NCI-H345 treated with DMSO at 0.1 percent for 48 hours (cell line): ENCODE data around the gene HSPA12A.

Experiments
- DNase-seq: peaks from one replicate; lab custom pipeline; 2025; ENCODE audit not compliant: unreplicated experiment; lab: John Stamatoyannopoulos, UW

HSPA12A gene

DNA sequence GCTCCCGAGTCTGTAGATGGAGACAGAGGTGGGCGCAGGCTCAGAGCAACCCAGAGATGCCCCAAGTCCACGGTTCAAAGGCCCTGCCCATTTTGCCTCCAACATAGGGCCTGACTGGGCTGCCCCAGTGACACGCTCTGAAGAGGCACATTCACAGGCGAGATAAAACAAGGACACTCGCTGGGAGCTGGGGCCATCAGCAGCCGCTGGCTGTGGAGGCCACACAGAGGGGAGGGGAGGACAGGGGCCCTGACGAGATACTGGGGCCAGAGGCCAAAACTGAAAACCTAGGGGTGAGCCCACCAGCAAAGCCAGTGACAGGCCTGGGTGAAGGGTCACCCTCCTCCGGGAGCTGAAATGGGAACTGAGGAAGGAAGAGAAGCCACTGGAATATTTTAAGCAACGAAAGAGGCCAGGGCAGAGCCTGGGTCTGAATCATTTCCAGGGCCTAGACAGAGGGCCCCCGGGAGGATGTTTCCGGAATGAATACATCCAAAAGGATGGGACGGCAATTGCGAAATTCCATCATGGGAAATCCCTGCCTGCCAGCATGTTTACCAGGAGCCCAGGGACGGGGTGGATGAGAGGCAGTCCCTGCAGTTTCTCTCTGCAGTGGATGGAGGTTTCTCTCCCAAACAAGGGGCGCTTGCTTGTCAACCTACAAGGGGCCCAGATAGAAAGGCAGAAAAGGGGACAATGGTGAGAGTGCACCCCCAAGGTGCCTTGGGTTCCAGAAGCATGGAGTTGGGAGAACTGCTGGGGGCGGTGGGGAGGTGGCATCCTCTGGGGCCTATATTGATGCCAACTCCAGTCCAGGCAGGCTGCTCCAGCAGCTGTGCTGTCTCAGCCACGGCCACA, 29.0 kb upstream of the HSPA12A start:
- no peak for DNase-seq

- DNase-seq: no peak
Observed at GRCh38 chr10:116770281-116770680, 27.9 kb upstream of the HSPA12A start.

DNA sequence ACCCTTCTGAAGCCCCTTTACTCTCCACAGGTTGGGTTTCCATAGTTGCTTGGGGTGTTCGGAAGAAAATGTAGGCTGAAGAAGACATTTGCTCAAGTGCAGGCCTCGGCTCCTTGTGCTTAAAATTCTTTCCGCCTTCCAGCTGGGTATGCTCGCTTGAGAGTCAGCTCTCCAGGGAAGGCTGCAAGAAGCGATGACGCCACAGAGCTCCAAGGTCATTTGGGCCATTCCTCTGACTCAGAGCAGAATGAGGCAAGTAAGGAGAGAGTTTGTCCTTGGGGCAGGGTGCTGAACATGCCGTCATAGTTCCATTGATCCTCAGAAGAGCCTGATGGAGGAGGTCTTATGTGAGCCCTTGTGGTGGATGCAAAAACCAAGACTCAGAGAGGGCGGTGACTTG, 27.4 kb upstream of the HSPA12A start:
- DNase-seq: no peak

- no peak for DNase-seq
Observed at GRCh38 chr10:116769368-116769767, 27.0 kb upstream of the HSPA12A start.

DNA sequence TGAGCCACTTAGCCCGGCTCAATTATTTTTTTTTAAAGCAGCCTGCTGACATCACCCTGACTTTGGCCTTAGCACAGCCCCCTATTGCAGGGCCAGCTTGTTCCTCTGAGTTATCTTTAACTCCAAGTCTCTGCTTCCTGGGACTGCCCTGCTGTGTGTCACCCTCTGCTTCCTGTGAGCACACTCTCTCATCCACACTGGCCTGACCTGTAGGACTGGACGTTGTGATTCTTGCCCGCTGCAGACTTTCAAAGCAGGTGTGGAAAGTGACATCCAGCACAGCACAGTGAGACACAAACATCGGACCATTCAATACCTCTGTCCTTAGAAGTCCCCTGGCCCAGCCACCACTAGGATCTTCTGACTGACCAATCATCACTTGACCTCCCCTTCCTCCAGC, 26.4 kb upstream of the HSPA12A start:
- DNase-seq: no peak

DNA sequence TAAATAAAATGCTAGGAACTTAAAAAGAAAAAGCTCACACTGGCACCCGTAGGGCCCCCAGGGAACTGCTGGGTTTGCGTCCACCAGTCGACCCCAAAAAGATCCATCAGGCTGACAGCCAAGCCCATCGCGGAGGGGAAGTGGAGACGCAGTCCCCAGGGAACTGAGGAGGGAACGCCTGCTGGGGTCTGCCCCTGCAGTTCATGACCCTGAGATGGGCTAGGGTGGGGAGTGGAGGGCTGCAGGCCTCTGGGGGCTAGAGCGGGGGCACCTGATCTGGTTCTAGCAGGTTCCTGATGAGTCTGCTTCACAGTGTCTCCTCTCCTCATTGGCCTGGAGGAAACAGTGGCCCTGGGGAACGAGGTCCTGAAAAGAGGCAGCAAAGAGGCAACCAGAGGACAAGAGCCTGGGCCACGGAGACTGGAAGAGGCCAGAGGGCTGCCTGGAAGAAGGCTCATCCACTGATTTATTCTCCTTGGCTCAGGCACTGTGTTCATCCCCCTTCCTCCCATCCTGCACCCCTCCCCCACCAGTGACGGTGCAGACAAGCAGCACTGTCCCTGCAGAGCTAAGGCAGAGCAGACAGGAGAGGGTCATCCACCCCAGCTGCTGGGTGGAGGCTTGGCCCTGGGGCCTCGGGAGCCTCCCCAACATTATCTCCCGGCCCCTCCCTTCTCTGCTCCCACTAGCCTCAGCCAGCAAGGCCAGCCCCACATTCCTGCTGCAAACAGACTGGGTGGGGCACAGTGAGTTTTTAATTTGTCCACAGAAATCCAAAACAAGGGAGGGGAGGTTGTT, 24.7 kb upstream of the HSPA12A start:
- DNase-seq: no peak

- DNase-seq: no peak
Observed at GRCh38 chr10:116766241-116766827, 24.0 kb upstream of the HSPA12A start.

- no peak for DNase-seq
Observed at GRCh38 chr10:116765648-116766081, 23.3 kb upstream of the HSPA12A start.

DNA sequence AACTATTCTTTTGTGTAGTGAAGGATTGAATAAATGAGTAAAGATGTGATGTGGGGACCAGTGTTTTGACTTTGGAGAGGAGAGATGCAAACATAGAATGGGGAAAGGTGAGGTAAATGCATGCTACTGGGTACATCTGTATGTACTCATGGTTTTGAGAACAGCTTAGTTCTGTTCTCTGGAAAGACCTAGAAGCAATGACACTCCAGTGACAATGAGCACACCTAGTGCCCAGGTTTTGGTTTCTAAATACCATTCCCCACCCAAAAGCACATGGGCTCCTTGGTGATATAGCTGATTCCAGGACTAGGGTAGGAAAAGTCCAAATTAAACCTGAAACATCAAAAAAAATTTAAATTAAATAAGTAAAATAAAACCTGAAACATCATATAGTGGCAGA, 22.6 kb upstream of the HSPA12A start:
- no peak for DNase-seq

DNA sequence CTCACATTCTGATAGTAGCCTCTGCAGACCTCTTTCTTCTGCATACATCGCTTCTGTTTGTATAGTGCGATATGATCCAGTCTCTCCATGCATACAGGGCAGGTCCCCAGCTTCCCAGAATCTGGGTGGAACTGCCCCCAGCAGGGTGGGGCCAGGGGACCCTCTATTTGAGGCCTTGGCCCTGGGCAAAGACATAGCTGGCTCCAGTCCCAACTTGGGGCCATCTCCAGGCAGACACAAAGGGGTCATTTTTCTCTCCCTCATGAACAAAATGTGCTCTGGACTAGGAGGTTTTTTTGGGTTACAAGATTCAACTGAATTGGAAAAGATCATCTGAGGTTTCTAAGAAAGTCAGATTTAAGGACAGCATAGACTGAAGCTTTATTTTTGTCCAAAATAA, 21.1 kb upstream of the HSPA12A start:
- DNase-seq: no peak

DNA sequence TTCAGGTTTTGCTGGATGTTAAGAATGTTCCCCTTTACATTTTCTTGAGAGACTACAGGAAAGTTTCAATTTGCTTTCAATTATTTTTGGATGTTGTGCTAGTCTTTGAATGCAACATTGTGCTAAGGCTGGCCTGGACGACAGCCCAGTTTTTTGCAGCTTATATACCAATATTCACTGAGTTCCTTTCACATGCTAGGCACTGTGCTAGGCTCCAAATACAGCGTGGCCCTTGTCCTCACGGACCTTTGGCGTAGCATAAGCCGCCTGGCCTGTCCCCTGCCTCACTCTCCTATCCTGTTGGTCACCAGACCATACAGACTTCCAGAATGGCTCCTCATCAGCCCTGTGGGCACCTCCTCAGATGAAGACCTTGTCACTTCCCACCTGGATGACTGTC, 19.5 kb upstream of the HSPA12A start:
- DNase-seq: no peak

DNA sequence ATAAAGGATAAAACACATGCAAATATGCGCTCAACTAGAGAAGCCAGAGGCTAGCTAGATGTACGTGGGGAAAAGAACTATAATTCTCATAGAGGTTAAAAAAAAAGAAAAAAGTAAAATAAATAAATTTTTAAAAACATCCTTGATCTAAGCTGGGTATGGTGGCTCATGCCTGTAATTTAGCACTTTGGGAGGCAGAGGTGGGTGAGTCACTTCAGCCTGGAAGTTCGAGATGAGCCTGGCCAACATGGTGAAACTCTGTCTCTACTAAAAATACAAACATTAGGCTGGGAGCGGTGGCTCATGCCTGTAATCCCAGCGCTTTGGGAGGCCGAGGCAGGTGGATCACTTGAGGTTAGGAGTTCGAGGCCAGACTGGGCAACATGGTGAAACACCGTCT, 18.6 kb upstream of the HSPA12A start:
- DNase-seq: no peak

DNA sequence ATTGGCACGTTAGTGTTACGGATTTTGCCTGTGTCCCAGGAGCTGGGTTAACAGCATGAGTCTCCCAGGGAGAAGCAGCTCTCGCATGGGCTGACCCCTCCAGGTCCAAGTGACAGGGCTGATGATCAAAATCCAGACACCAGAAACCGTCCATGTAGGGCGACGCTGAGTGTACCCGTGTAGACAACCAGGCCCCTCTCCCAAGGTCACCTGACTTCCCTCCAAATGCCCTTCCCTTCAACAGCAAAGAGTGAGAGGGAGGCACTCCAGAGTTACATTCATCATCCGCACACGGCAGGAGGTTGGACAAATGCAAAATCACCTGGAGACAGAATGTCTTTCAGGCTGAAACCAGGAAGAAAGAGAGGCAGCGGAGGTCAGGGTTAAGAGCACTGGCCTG, 14.9 kb upstream of the HSPA12A start:
- DNase-seq: no peak

DNA sequence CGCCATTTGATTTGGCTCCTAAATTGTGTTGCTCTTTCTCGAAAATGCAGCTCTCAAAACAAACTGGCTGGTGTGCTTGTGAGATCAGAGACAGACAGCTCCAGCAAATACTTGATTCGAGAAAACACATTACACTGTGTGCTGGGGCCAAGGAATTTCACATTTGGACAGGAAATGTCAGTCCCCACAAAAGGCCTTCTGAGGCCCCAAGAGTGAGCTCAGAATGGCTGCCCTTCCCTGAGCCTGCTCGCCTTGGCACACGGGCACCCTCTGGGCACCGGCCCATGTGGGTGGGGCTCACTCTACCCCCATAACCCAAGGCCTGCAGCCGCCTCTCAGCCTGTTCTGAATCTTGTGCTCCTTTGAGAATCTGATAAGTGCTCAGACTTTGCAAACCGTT, 13.9 kb upstream of the HSPA12A start:
- DNase-seq: no peak

DNA sequence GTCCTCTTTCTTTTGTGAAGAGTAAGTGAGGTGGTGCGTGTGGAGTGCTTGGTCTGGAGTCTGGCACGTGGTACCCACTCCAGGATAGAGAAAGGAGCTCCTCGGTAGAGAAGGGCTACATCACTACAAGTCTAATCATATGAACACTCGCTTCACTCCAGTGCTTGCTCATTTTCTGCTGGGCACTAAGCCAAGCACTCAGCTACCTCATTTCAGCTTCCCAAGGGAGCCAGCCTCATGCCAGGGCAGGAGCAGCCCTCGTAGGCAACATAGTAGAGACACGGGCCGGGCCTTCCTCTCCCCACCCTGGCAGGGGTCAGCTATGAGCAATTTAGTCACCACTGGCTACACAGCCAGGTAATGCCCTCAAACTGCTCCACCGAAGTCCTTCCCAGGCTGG, 11.4 kb upstream of the HSPA12A start:
- peak; percentile 13 for DNase-seq

- DNase-seq: no peak
Observed at GRCh38 chr10:116752969-116753665, 10.8 kb upstream of the HSPA12A start.

- no peak for DNase-seq
Observed at GRCh38 chr10:116752563-116752962, 10.2 kb upstream of the HSPA12A start.

DNA sequence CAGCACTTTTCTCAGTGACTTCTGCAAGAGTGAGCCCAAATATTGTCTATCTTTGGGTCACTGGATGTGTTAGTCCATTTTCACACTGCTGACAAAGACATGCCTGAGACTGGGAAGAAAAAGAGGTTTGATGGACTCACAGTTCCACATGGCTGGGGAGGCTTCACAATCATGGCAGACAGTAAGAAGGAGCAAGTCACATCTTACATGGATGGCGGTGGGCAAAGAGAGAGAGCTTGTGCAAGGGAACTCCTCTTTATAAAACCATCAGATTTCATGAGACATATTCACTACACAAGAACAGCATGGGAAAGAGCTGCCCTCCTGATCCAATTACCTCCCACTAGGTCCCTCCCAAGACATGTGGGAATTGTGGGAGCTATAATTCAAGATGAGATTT, 6.1 kb upstream of the HSPA12A start:
- no peak for DNase-seq

GRCh38 chr10:116748041-116748440, 5.7 kb upstream of the HSPA12A start:
- DNase-seq: no peak

DNA sequence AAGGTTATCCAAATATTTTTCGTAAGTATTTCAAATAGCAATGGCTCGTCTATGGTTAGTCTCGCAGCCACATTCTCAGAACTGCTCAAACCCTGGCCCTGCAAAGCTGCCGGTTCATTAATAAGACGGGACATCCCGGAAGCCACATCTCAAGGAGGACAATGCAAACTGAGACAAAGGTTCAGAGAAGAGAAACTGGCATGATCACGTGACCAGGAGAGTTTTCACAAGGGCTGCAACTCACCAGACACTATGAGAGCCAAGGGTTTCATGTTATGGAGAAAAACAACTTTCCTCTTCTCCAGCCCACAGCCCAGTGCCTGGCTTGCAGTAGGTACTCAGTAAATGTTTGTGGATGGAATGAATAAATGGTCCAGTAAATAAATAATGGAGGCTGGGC, 5.0 kb upstream of the HSPA12A start:
- DNase-seq: no peak

DNA sequence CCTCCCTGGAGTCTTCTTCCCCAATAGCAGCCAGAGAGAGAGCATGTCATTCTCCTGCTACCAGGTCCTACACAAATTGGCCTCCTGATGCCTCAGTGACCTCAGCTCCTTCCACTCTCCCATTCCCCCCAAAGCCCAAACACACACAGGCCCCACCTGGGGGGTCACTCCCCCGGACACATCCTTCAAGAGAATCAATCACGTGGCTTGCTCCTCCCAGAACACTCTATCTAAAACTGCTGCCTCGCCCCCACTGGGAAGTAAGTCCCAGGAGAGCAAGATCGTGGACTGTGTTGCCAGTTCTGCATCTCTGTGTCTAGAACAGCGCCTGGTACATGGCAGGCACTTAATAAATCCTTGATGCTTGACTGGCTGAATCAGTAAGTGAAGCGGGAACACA, 2.5 kb upstream of the HSPA12A start:
- no peak for DNase-seq
